Fibroblast of skin of back (primary cell): ENCODE data around the gene C16orf95.

Source experiments
- DNase-seq: peaks from one replicate; pipeline ENCODE4 v3.0.0-alpha.2; 2013

C16orf95 gene

DNA sequence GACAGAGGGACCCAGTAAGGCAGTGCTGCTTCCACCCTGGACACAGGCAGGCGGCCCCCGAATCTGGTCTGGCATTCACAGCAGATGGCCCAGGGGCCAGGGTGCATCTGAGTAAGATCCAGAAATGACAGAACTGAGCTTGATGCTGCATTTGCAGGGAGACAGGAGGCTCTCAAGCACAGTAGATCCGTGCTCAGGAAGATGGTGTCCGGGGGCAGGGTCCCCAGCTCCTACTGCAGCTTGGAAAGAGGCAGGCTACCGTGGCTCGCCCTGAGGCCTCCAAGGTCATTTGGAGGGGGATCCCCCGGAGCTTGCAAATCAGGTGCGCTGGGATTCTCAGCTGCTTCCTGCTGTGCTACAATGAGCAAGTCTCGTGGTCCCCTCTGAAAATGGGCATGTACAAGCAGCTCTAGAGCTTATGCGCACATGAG, 2.2 kb downstream of the C16orf95 start:
- DNase-seq: no peak

DNA sequence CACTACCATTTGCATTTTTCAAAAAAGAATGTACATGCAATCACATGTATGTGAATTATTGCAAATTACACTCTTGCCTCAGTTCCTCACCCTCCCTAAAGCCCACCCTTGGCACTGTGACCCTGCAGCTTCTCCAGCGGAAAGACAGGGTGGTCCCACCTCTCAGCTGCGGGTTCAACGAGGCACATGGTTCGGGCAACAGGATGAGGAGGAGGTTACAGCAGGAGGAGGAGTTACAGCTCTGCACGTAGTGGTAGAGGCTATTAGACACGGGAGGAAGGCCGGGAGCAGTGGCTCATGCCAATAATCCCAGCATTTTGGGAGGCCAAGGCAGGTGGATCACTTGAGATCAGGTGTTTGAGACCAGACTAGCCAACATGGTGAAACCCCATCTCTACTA, 5.2 kb downstream of the C16orf95 start:
- DNase-seq: no peak

DNA sequence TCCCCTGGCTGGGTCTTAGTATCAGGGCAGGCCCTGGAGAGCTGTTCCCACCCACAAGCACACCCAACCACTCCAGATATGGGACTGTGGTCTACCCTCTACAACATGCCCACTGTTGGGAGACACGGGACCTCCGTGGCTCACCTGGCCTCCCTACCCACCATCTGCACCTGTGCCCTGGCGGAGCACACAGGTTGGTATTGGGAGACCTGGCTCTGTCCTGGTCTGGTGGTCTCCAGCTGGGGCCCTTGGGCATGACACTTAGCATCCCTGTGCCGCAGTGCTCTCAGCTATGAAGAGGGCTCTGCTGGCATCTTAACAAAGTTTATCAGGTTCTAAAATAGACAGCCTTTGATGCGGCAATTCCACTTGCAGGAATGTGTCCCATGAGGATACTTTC, 5.8 kb downstream of the C16orf95 start:
- DNase-seq: no peak

DNA sequence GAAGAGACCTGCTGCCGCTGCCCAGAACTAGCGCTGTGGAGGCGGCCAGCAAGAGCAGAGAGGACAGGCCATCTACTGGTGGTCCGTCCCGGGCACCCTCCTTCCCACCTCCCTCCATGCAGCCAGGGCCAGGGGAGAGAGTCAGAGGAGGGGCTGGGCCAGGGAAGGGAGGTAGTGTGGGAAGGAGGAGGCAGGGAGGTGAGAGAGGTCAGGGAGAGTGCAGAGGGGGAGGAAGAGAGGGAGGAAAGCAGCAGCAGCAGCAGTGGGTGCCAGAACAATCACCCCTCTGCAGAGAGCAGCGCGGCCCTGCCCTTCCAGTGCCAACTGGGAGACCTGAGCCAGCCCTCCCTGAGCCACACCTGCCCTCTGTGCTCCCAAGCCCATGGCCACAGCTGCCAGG, 6.6 kb downstream of the C16orf95 start:
- DNase-seq: no peak

DNA sequence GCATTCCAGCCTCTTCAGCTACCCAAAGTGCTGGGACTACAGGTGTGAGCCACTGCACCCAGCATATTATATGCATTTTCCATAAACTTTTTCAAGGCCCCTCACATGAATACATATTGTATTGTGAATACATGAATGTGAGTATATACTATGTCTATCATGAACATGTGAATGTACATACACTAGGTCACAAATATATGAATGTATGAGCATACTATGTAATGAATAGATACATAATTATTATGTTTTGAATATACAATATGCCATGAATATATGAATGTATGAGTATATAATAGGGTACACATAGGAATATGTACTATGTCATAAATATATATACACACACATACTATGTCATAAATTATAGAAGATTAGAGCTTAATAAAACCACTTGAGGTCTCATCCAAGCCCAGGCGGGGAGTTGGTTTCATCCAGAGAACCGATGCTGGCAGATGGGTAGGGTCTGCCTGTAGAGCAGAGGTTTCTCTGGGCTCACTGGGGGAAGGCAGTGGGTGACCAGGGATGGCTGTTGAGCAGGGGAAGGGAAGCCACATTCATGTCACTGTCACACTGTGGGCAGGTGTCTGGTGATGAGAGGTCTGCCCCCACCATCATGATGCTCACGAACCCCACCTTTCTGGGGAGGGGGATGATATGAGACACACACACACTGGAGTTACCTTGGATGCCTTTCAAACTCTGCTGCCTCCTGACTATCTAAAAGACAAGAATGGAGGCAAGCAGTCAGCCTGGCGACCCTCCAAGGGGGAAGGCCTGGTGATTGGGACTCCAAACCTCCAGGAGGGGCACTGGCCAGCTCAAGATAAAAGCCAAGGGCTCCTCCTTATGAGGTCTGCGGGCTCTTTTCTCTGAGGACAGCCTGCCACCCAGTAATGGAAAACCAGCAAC, 7.3 kb downstream of the C16orf95 start:
- DNase-seq: no peak

DNA sequence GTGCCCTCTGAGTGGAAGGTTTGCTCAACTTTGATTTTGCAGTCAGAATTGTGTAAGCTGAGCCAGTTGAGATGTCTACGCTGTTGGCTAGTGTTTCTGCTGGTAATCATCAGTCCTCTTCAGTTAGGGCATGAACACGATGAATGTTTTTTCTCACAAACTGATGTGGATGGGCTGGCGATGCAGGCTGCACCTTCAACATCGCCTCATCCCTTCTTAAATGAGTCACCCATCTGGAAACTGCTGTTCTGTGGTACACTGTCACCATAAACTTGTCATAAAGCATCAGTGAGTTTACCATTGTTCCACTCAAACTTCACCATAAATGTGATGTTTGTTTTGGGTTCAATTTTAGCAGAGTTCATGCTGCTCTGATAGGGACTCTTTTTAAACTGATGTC, 8.4 kb downstream of the C16orf95 start:
- DNase-seq: no peak

DNA sequence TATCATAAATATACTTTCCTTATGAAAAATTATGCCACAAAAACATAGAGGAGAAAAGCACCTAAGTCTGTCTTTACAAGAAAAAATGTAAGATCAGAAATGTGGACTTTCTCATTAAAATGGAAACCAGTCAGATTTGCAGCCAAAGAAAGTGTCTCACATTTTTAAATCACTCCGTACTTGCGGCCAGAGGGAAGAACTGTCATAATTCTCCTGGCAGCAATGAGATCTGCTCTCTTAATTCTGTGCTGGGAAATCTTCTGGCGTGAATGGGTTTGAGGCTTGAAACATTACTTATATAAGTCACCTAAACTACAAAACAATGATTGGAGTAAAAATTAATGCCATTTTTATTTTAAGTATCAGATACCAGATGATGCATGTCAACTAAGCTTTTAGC, 10.7 kb downstream of the C16orf95 start:
- DNase-seq: no peak

DNA sequence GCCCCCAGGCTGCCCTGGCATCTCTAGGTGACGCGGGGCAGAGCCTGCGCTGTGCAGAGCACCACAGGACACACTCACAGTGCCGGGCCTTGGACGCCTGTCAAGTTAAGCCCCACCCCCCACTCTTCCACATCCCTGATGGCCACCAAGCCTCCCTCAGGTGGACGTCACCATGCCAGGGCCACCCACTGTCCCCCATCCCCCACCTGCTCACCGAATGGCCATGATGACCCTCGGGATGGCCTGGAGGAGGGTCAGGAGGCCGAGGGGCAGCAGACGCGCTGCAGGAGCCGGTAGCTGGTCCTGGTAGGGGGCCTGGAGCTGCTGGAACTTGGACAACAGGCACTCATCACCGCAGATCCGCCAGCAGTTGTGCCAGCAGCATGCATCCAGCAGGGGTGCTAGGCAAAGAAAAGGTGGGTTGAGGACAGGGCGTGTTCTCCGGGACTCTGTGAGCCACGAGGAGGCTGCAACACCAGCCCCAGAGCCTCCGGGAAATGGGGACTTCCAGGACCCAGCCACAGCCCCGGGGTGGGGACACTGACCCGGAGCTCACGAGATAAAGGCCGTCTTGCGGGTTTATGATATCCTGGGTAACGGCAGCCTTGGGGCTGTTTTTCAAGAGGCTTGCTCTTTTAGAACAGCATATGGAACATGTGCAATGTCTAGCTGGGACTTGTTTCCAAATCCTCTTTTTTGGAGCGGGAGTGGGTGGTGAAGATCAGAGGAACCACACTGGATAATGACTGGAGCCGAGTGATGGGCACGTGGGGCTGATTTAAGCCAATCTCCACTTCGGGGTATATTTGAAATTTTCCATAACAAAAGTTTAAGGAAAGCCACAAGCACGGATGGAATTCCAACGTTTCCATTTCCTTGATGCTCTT, 11.4 kb downstream of the C16orf95 start:
- peak; percentile 84 for DNase-seq

DNA sequence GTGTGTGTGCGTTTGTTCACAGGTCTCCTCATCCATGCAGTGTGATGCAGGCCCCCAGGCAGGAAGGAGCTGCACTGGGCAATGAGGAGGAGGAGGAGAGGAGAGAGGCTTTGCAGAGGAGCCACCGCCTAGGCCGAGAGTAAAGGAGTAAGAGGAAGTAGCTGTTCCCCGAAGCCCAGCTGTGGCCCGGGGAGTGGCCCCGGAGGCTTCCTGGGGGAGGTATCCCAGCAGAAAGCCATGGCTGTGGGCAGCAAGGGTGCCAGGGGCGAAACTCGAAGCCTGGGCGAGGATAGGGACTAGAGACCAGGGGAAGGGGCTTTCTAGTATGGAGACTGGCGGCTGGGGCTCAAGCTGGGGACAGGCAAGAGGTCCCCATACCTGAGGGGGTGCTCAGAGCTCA, 12.2 kb downstream of the C16orf95 start:
- DNase-seq: no peak

DNA sequence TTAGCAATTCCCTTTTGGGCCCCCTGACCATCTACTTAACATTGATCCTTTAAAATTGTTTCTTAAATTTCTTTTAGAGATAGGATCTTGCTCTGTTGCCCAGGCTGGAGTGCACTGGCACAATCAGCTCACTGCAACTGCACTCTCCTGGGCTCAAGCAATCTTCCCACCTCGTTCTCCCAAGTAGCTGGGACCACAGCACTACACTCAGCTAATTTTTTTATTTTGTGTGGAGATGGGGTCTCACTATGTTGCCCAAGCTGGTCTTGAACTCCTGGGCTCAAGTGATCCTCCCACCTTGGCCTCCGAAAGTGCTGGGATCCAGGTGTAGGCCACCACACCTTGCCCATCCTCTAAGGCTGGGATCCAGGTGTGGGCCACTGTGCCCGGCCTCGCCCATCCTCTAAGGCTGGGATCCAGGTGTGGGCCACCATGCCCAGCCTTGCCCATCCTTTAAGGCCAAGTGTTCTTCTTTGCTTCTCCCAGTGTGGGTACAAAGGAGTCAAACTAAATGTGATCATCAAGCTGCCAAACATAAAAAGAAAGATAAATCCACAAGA, 13.2 kb downstream of the C16orf95 start:
- no peak for DNase-seq

DNA sequence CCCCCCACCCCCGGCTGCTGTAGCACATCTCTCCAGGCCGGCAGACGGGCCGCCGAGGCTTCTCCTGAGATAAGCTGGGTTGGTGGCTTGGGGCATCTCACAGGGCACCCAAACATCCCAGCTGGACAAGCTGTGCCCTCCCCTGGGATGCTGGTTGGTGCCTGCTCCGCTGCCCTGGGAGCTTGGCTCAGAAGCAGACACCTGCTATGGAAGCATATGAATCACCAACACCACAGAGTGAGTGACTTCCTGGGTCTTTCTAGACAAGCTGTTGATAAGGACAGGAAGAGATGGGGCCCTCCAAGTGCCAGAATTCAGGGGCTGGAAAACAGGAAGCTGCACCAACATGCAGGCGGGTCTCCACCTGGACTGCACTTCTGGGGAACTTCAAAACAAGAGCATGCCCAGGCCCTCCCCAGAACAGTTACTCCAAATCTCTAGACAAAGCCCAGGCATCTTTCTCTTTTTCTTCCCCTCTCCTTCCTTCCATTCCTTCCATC, 13.7 kb downstream of the C16orf95 start:
- no peak for DNase-seq

DNA sequence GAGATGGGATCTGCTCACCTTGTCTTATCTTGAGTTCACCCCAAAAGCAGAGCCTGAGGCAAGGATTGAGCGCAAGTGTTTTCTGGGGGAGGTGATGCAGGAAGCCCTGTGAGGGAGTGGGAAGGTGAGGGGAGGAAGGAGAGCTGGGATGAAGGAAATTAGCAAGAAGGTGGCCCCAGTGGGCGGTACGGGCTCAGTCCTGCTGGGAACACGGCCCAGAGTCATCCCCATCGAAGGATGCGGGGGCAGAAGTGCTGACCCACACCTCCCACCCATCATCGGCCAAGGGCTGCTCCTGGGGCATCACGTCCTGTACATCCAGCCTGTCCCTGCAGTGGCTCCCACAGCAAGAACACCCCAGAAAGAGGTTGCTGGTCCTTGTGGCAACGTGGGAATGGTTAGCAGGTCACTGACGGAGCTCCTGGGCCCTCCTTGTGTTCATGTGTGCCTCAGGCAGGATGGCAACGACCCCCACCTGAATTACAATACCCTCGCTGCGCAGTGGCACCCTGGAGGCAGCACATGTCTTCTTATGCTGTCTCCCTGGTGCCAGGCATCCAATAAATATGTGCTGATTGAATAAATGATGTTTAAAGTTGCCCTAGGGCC, 18.2 kb downstream of the C16orf95 start:
- no peak for DNase-seq

DNA sequence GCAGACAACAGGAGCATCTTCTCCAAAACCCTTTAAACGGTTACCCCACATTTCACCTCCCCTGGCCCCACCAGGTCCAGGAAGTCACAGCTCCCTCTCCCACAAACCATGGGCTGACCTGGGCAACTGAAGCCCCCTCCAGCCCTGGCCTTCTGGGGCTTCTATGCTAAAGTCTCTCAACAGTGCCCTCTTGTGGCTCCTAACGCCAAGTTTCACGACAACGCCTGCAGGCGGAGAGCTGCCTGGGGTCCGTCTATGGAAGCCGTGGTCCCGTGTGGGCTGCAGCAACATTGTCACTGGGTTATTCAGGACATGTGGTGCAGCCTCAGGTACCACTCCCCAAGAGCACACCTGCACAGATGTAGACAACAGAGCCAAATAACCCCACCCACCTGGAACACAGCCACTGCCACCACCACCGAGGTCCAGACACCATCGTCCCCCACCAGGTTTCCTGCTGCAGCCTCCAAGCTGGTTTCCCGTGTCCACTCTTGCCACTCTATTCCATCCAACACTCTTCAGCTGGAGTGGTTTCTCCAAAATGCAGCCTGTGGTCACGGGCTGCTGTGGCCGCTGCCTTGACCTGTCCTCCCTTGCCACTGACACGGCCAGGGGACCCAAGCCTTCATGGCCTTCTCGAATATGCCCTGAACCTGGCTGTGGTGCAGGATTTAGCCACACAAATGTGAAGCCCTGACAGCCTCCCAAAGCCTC, 19.1 kb downstream of the C16orf95 start:
- DNase-seq: peak; percentile 30

DNA sequence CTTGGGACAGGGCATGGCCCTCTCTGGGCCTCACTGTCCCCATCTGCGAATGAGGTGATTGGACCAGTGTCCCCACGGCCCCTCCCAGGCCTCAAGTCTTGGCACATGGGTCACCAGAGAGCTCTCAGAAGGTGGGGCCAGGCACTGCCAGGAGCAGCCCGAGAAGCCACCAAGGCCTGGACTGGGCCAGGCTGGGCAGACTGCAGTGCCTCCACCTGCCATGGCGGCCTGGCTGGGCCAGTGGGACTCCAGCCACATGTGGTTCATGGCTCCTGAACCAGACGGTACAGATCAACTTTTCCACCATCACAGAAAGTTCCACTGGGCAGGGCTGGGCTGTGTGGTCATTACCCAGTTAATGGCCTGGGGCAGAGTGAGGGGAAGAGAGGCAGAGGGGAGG, 19.8 kb downstream of the C16orf95 start:
- no peak for DNase-seq

DNA sequence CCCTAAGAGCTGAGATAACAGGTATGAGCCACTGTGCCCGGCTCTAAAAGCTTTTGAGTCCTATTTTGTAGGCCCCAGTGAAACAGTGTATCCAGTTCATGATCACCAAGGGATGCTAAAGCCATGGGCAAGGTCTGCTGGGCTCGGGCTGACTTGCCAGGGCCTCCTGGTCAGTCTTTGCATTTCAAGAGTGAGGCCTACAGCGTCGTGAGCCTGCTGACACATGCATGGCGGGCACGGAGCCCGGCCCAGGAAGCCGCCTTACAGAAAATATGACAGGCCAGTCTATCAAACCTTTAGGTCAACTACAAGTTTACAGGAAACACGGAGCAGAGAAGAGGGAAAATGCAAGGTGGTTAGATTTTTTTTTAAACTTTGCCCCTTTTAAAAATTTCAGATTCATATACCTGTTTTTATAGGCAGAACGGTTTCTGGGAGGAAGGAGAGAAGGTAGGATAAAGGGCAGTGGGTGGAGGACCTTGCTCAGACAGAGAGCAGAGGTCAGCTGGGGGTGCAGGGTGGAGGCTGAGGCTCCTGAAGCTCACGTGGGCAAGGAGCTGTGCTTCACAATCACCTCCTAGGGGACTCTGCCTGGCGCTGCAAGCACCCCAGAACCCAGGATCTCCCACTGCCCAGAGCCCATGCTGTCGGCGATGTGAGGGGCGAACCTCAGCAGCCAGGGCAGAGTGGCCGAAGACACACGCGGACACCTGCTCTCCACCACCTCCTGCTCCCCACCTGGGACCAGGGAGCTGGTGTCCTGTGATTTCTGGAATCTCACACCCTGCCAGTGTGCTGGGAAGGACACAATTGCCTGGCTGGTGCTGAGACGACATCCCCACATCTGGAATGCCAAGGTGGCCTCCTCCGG, 21.3 kb downstream of the C16orf95 start:
- DNase-seq: no peak

DNA sequence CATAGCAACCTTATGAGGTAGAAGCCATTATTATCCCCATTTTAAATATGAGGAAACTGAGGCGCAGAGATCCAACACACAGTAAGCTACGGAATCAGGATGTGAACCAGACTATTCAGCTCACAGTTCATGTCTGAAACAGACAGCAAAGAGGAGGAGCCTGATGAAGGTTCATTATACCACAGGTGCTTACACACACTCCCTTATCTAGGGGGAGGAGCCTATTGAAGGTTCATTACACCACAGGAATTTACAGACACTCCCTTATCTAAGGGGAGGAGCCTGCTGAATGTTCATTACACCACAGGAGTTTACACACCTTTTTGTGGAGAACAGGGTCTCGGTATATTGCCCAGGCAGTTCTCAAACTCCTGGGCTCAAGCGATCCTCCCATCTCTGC, 21.9 kb downstream of the C16orf95 start:
- DNase-seq: no peak

DNA sequence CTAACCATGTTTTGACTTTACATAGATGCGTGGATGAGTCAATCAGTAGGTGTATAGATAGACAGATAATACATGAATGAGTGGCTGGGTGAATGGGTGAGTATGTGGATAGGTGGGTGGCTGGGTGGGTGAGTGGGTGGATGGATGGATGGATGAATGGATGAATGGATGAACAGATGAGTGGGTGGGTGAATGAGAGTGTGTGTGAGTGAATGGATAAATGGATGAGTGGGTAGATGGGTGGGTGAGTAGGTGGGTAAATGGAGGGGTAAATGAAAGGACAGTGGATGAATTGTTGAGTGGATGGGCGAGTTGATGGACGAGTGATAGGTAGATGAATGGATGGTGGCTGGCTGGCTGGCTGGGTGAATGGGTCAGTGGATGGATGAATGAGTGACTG, 23.2 kb downstream of the C16orf95 start:
- DNase-seq: no peak

DNA sequence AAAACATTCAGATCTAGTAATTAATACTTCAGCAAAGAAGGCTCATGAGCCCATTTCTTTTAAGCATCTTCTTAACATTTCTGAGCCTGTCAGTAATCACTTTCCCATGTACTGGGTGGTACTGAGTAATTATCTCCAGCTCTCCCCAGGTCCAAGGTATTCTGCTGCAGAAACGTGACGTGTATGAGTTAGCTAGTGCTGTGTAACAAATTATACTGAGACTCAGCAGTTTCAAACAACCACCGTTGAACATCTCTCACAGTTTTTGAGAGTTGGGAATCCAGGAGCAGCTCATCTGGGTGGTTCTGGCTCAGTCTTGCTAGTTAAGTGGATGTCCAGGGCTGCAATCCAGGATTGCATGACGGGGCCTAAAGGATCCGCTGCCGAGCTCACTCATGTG, 25.2 kb downstream of the C16orf95 start:
- no peak for DNase-seq

DNA sequence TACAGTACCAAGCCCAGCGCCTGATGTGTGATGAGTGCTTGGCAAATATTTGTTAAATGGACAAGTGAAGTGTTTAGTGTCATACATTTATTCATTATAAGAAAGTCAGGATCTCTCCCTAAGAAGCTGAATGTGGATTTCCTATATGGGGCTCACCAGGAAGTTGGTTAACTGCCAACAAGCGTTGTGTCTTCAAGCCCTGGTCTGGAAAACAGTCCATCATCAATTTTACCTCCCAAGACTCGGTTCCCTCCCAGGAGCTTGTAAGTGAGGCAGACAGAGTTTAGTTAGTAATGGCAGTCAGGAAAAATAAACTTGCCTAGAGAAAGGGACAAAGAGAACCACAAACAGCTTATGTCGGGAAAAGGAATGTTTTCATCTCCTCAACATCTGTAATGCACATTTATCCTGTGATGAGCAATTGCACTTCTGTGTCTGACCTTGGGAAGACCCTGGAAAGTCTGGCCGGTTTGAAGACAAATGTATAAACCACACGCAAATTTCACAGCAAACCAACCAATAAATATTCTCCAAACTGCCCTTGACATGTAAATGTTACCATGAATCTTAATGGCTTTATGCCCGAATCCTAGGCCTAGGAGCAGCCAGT, 28.3 kb downstream of the C16orf95 start:
- DNase-seq: peak; percentile 42

DNA sequence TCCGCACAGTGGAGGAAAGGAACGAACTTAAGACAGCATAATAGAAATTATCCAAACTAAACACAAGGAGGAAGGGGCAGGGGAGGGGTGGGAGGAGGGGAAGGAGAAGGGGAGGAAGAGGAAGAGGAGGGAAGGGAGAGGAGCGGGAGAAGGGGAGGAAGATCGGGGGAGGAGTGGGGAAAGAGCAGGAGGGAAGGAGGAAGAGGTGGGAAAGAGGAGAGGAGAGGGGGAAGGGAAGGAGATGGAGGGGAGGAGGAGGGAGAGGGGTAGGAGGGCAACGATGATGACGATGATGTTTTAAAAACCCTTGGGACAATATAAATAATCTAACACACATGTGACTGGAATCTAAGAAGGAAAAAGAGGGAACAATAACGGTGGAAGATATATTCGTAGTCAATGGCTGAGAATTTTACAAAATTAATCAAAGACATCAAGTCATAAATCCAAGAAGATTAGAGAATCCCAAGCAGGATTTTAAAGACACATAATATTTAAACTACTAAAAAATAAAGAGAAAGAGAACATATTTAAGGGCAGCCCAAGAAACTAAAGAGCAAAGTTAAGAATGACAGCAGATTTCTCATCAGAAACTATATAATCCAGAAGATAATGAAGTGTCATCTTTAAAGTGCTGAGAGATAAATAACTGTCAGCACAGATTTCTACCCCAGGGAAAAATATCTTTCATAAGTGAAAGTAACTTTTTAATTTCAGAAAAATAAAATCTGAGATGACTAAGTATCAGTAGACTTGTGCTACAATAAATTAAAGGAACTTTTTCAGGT, 30.2 kb downstream of the C16orf95 start:
- DNase-seq: no peak
